Measurements from ENCODE around the gene STEAP1. TPM values are rescaled to one million over a fixed set of nuclear protein-coding genes. Genes with fewer than 3 reads are reported as not detected.
"Not testable (repeated sequence)": the region's sequence is repeated elsewhere in the genome, so short reads cannot be mapped to it uniquely, and the experiment has no call there.

STEAP1 gene
- 10 to 100 TPM; 10.7 to 14.0 (median 13.3) TPM for polyA plus RNA-seq (ENCODE audit: insufficient read length in 3 of 3)
- long read RNA-seq, donor 1, transcript STEAP1-201 (5 exons, 1,313 nt), result major isoform, 6 of 6 reads
- long read RNA-seq, donor 1, partial matches to known transcripts, result 0 of 6 reads
- long read RNA-seq, donor 1, other reads (novel, unspliced or antisense), result 0 of 6 reads
- long read RNA-seq, donor 2, partial matches to known transcripts, result 0 of 3 reads
- long read RNA-seq, donor 2, other reads (novel, unspliced or antisense), result 0 of 3 reads
- long read RNA-seq, donor 3, partial matches to known transcripts, result 0 of 2 reads
- long read RNA-seq, donor 3, other reads (novel, unspliced or antisense), result 0 of 2 reads
- long read RNA-seq, donor 4, partial matches to known transcripts, result 0 of 4 reads
- long read RNA-seq, donor 4, other reads (novel, unspliced or antisense), result 0 of 4 reads
- long read RNA-seq, donor 5, transcript STEAP1-201 (5 exons, 1,313 nt), result major isoform, 5 of 5 reads
- long read RNA-seq, donor 5, partial matches to known transcripts, result 0 of 5 reads
- long read RNA-seq, donor 5, other reads (novel, unspliced or antisense), result 0 of 5 reads
- long read RNA-seq, donor 6, partial matches to known transcripts, result 0 of 4 reads
- long read RNA-seq, donor 6, other reads (novel, unspliced or antisense), result 0 of 4 reads
- long read RNA-seq, donor 7, transcript STEAP1-201 (5 exons, 1,313 nt), result major isoform, 5 of 5 reads
- long read RNA-seq, donor 7, partial matches to known transcripts, result 0 of 5 reads
- long read RNA-seq, donor 7, other reads (novel, unspliced or antisense), result 0 of 5 reads
- long read RNA-seq, donor 8, result 0 reads
- long read RNA-seq, donor 9, transcript STEAP1-201 (5 exons, 1,313 nt), result major isoform, 7 of 8 reads
- long read RNA-seq, donor 9, partial matches to known transcripts, result 0 of 8 reads
- long read RNA-seq, donor 9, other reads (novel, unspliced or antisense), result 0 of 8 reads
- long read RNA-seq, donor 10, partial matches to known transcripts, result 0 of 3 reads
- long read RNA-seq, donor 10, other reads (novel, unspliced or antisense), result 0 of 3 reads
- long read RNA-seq, donor 11, transcript STEAP1-201 (5 exons, 1,313 nt), result major isoform, 6 of 6 reads
- long read RNA-seq, donor 11, partial matches to known transcripts, result 0 of 6 reads
- long read RNA-seq, donor 11, other reads (novel, unspliced or antisense), result 0 of 6 reads
- long read RNA-seq, donor 12, transcript STEAP1-201 (5 exons, 1,313 nt), result major isoform, 5 of 6 reads
- long read RNA-seq, donor 12, partial matches to known transcripts, result 0 of 6 reads
- long read RNA-seq, donor 12, other reads (novel, unspliced or antisense), result 0 of 6 reads
- long read RNA-seq, donor 13, result 0 reads
- long read RNA-seq, donor 14, partial matches to known transcripts, result 0 of 5 reads
- long read RNA-seq, donor 14, other reads (novel, unspliced or antisense), result 0 of 5 reads
- long read RNA-seq, donor 15, transcript STEAP1-201 (5 exons, 1,313 nt), result major isoform, 13 of 16 reads
- long read RNA-seq, donor 15, partial matches to known transcripts, result 0 of 16 reads
- long read RNA-seq, donor 15, other reads (novel, unspliced or antisense), result 0 of 16 reads
- long read RNA-seq, donor 16, transcript STEAP1-201 (5 exons, 1,313 nt), result major isoform, 5 of 6 reads
- long read RNA-seq, donor 16, partial matches to known transcripts, result 0 of 6 reads
- long read RNA-seq, donor 16, other reads (novel, unspliced or antisense), result 0 of 6 reads

GRCh38 chr7:90153943-90154771 is at the start of gene STEAP1:
STEAP1 (plus strand) TSS chr7:90154469; CDS start chr7:90159789, 5,320 bp downstream.
- peak; percentile 83 for DNase-seq

GRCh38 chr7:90114972-90115371 is 39.3 kb upstream of the STEAP1 start:
- DNase-seq, result not testable (repeated sequence)

- DNase-seq, result not testable (repeated sequence)
These were observed 35.6 kb upstream of the STEAP1 start for GRCh38 chr7:90118551-90119177.

GRCh38 chr7:90119178-90119971 is 34.9 kb upstream of the STEAP1 start:
- peak; percentile 28 for DNase-seq

GRCh38 chr7:90120205-90120604 is 34.1 kb upstream of the STEAP1 start:
- DNase-seq, result not testable (repeated sequence)

GRCh38 chr7:90131746-90132145 is 22.5 kb upstream of the STEAP1 start:
- DNase-seq, result not testable (repeated sequence)

GRCh38 chr7:90147079-90147960 is 6.9 kb upstream of the STEAP1 start:
- DNase-seq, result not testable (repeated sequence)

- not testable (repeated sequence) for DNase-seq
These were observed 4.8 kb upstream of the STEAP1 start for GRCh38 chr7:90149428-90149827.

GRCh38 chr7:90151884-90152283 is 2.4 kb upstream of the STEAP1 start:
- not testable (repeated sequence) for DNase-seq

- DNase-seq, result peak; percentile 21
These were observed 1.5 kb upstream of the STEAP1 start for GRCh38 chr7:90152642-90153253.

GRCh38 chr7:90155206-90155605 is 937 bp downstream of the STEAP1 start:
- no peak for DNase-seq

GRCh38 chr7:90157331-90157730 is 3.1 kb downstream of the STEAP1 start:
- not testable (repeated sequence) for DNase-seq

- DNase-seq, result not testable (repeated sequence)
These were observed 3.6 kb downstream of the STEAP1 start for GRCh38 chr7:90157761-90158350.

- DNase-seq, result no peak
These were observed 9.3 kb downstream of the STEAP1 start for GRCh38 chr7:90163534-90163933.

GRCh38 chr7:90165724-90166123 is 11.5 kb downstream of the STEAP1 start:
- no peak for DNase-seq

- DNase-seq, result no peak
These were observed 11.9 kb downstream of the STEAP1 start for GRCh38 chr7:90166153-90166552.

- no peak for DNase-seq
These were observed 13.1 kb downstream of the STEAP1 start for GRCh38 chr7:90167361-90167760.
